ENCODE measurements around the gene CREBBP.
"Not testable (repeated sequence)": the region's sequence is repeated elsewhere in the genome, so short reads cannot be mapped to it uniquely, and the experiment has no call there.

Gene CREBBP

DNA sequence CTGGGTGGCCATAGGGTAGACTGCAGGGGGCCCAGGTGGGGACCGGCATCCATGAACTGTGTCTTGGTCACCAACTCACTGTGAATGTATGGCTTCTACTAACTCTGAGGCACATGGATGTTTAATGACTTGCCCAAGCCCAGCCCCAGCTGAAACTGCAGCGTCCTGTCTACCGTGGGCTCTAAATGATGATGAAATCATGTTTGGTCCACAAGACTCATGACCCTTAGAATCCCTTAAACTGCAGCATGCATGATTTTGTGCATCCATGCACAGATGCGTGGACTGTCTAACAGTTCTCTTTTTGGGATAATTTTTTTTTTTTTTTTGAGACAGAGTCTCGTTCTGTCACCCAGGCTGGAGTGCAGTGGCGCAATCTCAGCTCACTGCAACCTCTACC is 32.4 kb upstream of the CREBBP start:
- TF ChIP-seq, protein P1, sequence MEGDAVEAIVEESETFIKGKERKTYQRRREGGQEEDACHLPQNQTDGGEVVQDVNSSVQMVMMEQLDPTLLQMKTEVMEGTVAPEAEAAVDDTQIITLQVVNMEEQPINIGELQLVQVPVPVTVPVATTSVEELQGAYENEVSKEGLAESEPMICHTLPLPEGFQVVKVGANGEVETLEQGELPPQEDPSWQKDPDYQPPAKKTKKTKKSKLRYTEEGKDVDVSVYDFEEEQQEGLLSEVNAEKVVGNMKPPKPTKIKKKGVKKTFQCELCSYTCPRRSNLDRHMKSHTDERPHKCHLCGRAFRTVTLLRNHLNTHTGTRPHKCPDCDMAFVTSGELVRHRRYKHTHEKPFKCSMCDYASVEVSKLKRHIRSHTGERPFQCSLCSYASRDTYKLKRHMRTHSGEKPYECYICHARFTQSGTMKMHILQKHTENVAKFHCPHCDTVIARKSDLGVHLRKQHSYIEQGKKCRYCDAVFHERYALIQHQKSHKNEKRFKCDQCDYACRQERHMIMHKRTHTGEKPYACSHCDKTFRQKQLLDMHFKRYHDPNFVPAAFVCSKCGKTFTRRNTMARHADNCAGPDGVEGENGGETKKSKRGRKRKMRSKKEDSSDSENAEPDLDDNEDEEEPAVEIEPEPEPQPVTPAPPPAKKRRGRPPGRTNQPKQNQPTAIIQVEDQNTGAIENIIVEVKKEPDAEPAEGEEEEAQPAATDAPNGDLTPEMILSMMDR (conservative IDR thresholded peaks at IDR 0.05): no peak
- no peak for TF ChIP-seq ZFX (IDR thresholded peaks at IDR 0.05)
- no peak overlapping the region for H3K27ac ChIP-seq

DNA sequence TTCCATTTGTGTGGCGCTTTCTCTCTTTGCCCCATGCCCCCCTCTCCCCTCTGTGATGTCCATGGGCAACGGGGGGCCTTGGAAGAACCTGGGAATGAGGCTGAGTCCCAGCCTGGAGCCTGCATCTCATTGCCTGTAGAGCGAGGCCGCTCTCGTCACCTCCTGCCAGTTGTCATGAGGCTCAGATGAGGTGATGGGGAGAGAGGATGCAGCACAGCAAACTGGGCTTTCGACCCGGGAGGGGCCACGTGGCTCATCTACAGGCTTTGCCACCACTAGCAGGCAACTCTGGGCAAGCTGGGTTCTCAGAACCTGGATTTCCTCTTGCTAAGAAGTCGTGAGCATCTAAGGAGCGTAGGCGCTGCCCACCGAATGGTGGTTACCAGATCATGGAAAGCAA is 31.9 kb upstream of the CREBBP start:
- TF ChIP-seq, protein P1 (conservative IDR thresholded peaks at IDR 0.05): no peak
- no peak for TF ChIP-seq ZFX (IDR thresholded peaks at IDR 0.05)
- no peak overlapping the region for H3K27ac ChIP-seq

DNA sequence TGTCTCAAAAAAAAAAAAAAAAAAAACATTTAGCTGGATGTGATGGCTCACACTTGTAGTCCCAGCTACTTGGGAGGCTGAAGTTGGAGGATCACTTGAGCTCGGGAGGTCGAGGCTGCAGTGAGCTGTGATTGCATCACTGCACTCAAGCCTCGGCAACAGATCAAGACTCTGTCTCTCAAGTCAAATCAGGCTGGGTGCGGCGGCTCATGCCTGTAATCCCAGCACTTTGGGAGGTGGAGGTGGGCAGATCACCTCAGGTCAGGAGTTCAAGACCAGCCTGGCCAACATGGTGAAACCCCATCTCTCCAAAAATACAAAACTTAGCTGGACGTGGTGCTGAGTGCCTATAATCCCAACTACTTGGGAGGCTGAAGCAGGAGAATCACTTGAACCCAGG is 31.2 kb upstream of the CREBBP start:
- H3K27ac ChIP-seq: not testable (repeated sequence)

DNA sequence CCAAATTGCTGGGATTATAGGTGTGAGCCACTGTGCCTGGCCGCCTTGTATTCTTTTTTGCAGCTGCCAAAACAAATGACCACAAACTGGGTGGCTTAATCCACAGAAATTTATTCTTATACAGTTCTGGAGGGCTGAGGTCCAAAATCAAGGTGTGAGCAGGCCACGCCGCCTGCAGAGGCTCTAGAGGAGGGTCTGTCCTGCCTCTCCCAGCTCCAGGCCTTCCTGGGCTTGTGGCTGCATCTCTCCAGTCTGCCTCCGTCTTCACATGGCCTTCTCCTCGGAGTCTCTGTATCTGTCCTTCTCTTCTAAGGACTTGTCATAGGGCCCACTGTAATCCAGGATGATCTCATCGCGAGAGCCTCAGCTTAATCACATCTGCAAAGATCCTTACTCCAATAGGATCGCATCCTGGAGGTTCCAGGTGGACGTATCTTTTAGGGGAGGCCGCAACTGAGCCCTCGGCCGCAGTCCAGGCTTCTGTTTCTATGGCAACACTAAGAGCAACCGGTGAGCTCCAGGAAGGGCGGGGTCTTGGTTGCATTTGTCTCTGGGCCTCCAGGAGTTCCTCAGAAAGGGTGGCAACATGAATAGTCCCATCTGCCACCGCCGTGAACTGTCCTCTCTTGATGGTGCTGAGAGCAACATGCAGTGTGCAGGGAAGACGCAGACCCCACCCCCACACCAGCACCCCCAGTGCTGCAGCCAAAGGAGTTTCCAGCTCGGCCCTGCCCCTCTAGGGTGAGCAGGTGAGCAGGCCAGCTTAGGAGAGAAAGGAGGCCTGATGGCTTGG is 29.5 kb upstream of the CREBBP start:
- TF ChIP-seq, protein P1 (conservative IDR thresholded peaks at IDR 0.05): no peak
- TF ChIP-seq ZFX (IDR thresholded peaks at IDR 0.05): no peak
- H3K27ac ChIP-seq: no peak overlapping the region

DNA sequence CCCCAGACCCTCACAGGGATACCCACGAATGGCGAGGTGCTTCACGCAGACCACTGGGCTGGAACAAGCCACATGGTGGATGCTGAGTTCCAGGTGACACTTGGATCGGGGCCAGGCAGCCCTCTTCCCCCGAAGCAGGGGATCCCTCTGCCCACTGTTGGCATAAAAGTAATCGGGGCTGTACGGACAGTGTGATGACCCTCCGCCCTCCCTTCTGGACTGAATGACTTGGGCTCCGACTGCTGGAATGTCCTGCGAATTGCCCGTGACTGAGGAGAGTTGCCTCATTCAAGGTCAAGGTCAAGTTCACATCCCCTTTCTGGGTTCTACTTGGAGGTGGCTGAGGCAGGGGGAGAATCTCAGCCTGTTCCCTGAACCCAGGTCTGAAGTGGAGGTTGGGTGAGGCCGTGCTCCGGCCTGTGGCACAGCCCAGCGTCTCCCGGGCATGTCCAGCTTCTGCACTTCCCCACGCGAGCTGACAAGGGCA is 28.5 kb upstream of the CREBBP start:
- H3K27ac ChIP-seq: no peak overlapping the region
- TF ChIP-seq ZFX (IDR thresholded peaks at IDR 0.05): no peak
- TF ChIP-seq, protein P1 (conservative IDR thresholded peaks at IDR 0.05): no peak

DNA sequence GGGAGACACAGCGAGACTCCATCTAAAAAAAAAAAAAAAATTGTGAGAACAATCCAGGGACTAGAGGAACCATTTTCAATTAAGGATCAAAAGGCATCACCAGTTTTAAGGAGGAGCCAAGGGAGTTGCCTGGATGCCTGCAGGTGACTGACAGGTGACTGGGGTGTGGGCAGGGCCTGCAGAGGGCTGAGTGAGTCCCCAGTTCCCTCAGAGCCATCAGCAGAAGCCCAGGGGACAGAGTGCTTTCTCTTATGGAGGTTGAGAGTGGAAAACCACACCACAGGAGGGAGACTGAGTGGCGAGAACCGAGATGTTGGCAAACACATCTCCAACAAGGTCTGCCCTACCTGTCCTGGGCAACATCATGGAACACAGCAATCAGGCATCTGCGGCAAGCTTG is 27.1 kb upstream of the CREBBP start:
- TF ChIP-seq ZFX (IDR thresholded peaks at IDR 0.05): no peak
- TF ChIP-seq, protein P1 (conservative IDR thresholded peaks at IDR 0.05): no peak
- H3K27ac ChIP-seq: no peak overlapping the region

DNA sequence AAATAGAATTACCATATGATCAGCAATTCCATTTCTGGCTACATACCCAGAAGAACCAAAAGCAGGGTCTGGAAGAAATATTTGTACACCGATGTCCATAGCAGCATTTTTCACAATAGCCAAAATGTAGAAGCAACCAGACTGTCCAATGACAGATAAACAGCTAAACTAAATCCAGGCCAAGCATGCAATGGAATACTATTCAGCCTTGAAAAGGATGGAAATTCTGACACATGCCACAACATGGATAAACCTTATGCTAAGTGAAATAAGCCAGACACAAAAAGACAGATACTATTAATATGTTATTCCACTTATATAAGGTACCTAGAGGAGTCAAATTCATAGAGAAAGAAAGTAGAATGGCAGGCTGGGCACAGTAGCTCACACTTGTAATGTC is 25.9 kb upstream of the CREBBP start:
- H3K27ac ChIP-seq: no peak overlapping the region
- no peak for TF ChIP-seq ZFX (IDR thresholded peaks at IDR 0.05)
- TF ChIP-seq, protein P1 (conservative IDR thresholded peaks at IDR 0.05): no peak

DNA sequence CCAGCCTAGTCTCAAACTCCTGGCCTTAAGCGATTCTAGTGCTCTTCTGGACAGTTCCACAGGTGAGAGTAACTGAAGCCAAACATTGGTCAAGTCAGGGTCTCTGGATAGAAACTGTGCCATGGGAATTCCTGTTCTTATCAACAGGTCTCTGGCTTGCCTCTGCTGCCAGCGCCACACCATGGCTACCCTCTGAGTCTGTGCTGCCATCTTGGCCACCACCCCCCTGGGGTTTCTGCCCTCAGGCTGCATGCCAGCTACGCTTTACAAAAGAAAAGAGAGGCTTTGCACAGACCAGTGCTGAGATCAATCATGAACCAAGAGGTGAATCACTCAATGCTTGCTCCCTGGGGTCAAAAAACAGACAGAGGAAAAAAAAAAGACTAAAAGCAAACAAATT is 24.4 kb upstream of the CREBBP start:
- H3K27ac ChIP-seq: no peak overlapping the region
- no peak for TF ChIP-seq ZFX (IDR thresholded peaks at IDR 0.05)
- TF ChIP-seq, protein P1 (conservative IDR thresholded peaks at IDR 0.05): no peak
